ENCODE measurements around the gene TSPAN14. TPM values are rescaled to one million over a fixed set of nuclear protein-coding genes. Genes with fewer than 3 reads are reported as not detected.

The TSPAN14 gene
- total RNA-seq, 3 donors from 2014 or later: 75.5 to 96.5 (median 81.0) TPM

- no peaks in the 10 kb centered on the region for H3K36me3 ChIP-seq (ENCODE audit: low read depth)
- H3K4me1 ChIP-seq (ENCODE audit: low read depth): peaks cover 60% of the 10 kb centered on the region
- H3K9me3 ChIP-seq: no peaks in the 10 kb centered on the region
- DNase-seq: no peak
- ATAC-seq: no peak
- no peak overlapping the region for H3K4me3 ChIP-seq
- no peak for TF ChIP-seq CTCF (IDR thresholded peaks at IDR 0.05)
- intact Hi-C loops (cut with DNase I, micrococcal nuclease): no loop called here
Measured at GRCh38 chr10:80471001-80471400, 16.9 kb downstream of the TSPAN14 start.

- ATAC-seq: peak; percentile 47
- intact Hi-C loops (cut with DNase I, micrococcal nuclease): no loop called here
- no peak for DNase-seq
- Histone ChIP-seq H3K36me3 (ENCODE audit: low read depth) (no peaks in the 10 kb centered on the region), H3K4me3 (no peak overlapping the region), H3K9me3 (no peaks in the 10 kb centered on the region), H3K4me1 (ENCODE audit: low read depth) (peaks cover 61% of the 10 kb centered on the region)
- no peak for TF ChIP-seq CTCF (IDR thresholded peaks at IDR 0.05)
Measured at GRCh38 chr10:80471715-80472233, 17.7 kb downstream of the TSPAN14 start.

- ATAC-seq: no peak
- TF ChIP-seq CTCF (IDR thresholded peaks at IDR 0.05): no peak
- intact Hi-C loops (cut with DNase I, micrococcal nuclease): no loop called here
- no peak for DNase-seq
- Histone ChIP-seq H3K4me1 (ENCODE audit: low read depth) (peaks cover 57% of the 10 kb centered on the region), H3K36me3 (ENCODE audit: low read depth) (no peaks in the 10 kb centered on the region), H3K9me3 (no peaks in the 10 kb centered on the region), H3K4me3 (no peak overlapping the region)
Measured at GRCh38 chr10:80472234-80473095, 18.4 kb downstream of the TSPAN14 start.

- Histone ChIP-seq H3K4me3 (no peak overlapping the region), H3K9me3 (no peaks in the 10 kb centered on the region), H3K4me1 (ENCODE audit: low read depth) (peaks cover 50% of the 10 kb centered on the region), H3K36me3 (ENCODE audit: low read depth) (no peaks in the 10 kb centered on the region)
- DNase-seq (no peak), ATAC-seq (no peak)
- intact Hi-C loops (cut with DNase I, micrococcal nuclease): no loop called here
- no peak for TF ChIP-seq CTCF (IDR thresholded peaks at IDR 0.05)
Measured at GRCh38 chr10:80473096-80473657, 19.1 kb downstream of the TSPAN14 start.

- intact Hi-C loops (cut with DNase I, micrococcal nuclease): no loop called here
- ATAC-seq (no peak), DNase-seq (no peak)
- TF ChIP-seq CTCF (IDR thresholded peaks at IDR 0.05): no peak
- Histone ChIP-seq H3K9me3 (no peaks in the 10 kb centered on the region), H3K36me3 (ENCODE audit: low read depth) (no peaks in the 10 kb centered on the region), H3K4me1 (ENCODE audit: low read depth) (peaks cover 44% of the 10 kb centered on the region), H3K4me3 (no peak overlapping the region)
Measured at GRCh38 chr10:80473692-80474596, 19.8 kb downstream of the TSPAN14 start.
